ENCODE measurements around the gene PPP3CA. TPM values are rescaled to one million over a fixed set of nuclear protein-coding genes. Genes with fewer than 3 reads are reported as not detected.

The PPP3CA gene
- total RNA-seq, 1 experiment from 2014 or later: 15.5 TPM

GRCh38 chr4:101019941-101020401, 327.4 kb downstream of the PPP3CA start:
- H3K27ac ChIP-seq (ENCODE audit: low read length): peak overlapping the region; percentile 83
- peaks cover 4% of the 10 kb centered on the region for H3F3A ChIP-seq (ENCODE audit: low read length, unreplicated experiment)
- no peaks in the 10 kb centered on the region for H3K27me3 ChIP-seq (ENCODE audit: low read length)
- ChIA-PET POLR2A (ENCODE audit: unreplicated experiment) (interaction anchor here (0.6 to 0.7 kb wide), 2 partner anchors 328 to 789 kb away, joined by 4 to 6 read pairs; no protein-coding TSS in a partner anchor), CTCF (interaction anchor here (0.6 kb wide), 2 partner anchors 171 to 1396 kb away, joined by 6 to 7 read pairs; no protein-coding TSS in a partner anchor)
- intact Hi-C loops (cut with micrococcal nuclease): loop anchor here (2.0 to 5.0 kb wide), 5 partner anchors 97 to 957 kb away; no protein-coding TSS in a partner anchor
- H3K9me2 ChIP-seq (replicated peaks; ENCODE audit: low read length): no peaks in the 10 kb centered on the region
- H3K9me3 ChIP-seq (ENCODE audit: low read length): no peaks in the 10 kb centered on the region
- ATAC-seq (peak; percentile 72), DNase-seq (peak; percentile 70)
- H2AFZ ChIP-seq (ENCODE audit: low read length): no peak overlapping the region
- peak overlapping the region; percentile 49 for H3K9ac ChIP-seq (ENCODE audit: low read length)
- no peak overlapping the region for H3K4me3 ChIP-seq (ENCODE audit: low read length)
- no peaks in the 10 kb centered on the region for H3K79me2 ChIP-seq (ENCODE audit: low read length)
- H3K36me3 ChIP-seq (ENCODE audit: low read depth, low read length): no peaks in the 10 kb centered on the region
- peaks cover 29% of the 10 kb centered on the region for H3K4me1 ChIP-seq (ENCODE audit: insufficient read depth, low read length)
- TF ChIP-seq, protein P1, sequence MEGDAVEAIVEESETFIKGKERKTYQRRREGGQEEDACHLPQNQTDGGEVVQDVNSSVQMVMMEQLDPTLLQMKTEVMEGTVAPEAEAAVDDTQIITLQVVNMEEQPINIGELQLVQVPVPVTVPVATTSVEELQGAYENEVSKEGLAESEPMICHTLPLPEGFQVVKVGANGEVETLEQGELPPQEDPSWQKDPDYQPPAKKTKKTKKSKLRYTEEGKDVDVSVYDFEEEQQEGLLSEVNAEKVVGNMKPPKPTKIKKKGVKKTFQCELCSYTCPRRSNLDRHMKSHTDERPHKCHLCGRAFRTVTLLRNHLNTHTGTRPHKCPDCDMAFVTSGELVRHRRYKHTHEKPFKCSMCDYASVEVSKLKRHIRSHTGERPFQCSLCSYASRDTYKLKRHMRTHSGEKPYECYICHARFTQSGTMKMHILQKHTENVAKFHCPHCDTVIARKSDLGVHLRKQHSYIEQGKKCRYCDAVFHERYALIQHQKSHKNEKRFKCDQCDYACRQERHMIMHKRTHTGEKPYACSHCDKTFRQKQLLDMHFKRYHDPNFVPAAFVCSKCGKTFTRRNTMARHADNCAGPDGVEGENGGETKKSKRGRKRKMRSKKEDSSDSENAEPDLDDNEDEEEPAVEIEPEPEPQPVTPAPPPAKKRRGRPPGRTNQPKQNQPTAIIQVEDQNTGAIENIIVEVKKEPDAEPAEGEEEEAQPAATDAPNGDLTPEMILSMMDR (conservative IDR thresholded peaks at IDR 0.05; ENCODE audit: low read depth, low read length): no peak
- no peak for TF ChIP-seq EZH2phosphoT487 (IDR thresholded peaks at IDR 0.05; ENCODE audit: borderline replicate concordance, low read length)
- TF ChIP-seq EZH2 (IDR thresholded peaks at IDR 0.05; ENCODE audit: low read length, unreplicated experiment): no peak
- peak overlapping the region; percentile 44 for H3K4me2 ChIP-seq (ENCODE audit: low read length)
- H4K20me1 ChIP-seq (ENCODE audit: low read length): no peaks in the 10 kb centered on the region
- BruUV-seq (replicated peaks): no TSS peak

- Histone ChIP-seq H3K9me3 (ENCODE audit: low read length) (no peaks in the 10 kb centered on the region), H3F3A (ENCODE audit: low read length, unreplicated experiment) (peaks cover 4% of the 10 kb centered on the region), H3K4me2 (ENCODE audit: low read length) (peak overlapping the region; percentile 34; the same call in 1 of the 2 replicates), H3K36me3 (ENCODE audit: low read depth, low read length) (no peaks in the 10 kb centered on the region), H3K9me2 (replicated peaks; ENCODE audit: low read length) (no peaks in the 10 kb centered on the region), H2AFZ (ENCODE audit: low read length) (no peak overlapping the region), H3K4me1 (ENCODE audit: insufficient read depth, low read length) (peaks cover 29% of the 10 kb centered on the region), H3K27ac (ENCODE audit: low read length) (peak overlapping the region; percentile 83), H3K79me2 (ENCODE audit: low read length) (no peaks in the 10 kb centered on the region), H3K4me3 (ENCODE audit: low read length) (no peak overlapping the region), H3K27me3 (ENCODE audit: low read length) (no peaks in the 10 kb centered on the region), H4K20me1 (ENCODE audit: low read length) (no peaks in the 10 kb centered on the region), H3K9ac (ENCODE audit: low read length) (peak overlapping the region; percentile 49; the same call in 1 of the 2 replicates)
- ChIA-PET CTCF (interaction anchor here (0.6 kb wide), 2 partner anchors 171 to 1396 kb away, joined by 6 to 7 read pairs; no protein-coding TSS in a partner anchor), POLR2A (ENCODE audit: unreplicated experiment) (no interaction called here)
- DNase-seq: no peak
- no peak for TF ChIP-seq EZH2 (IDR thresholded peaks at IDR 0.05; ENCODE audit: low read length, unreplicated experiment)
- TF ChIP-seq, protein P1 (conservative IDR thresholded peaks at IDR 0.05; ENCODE audit: low read depth, low read length): no peak
- TF ChIP-seq EZH2phosphoT487 (IDR thresholded peaks at IDR 0.05; ENCODE audit: borderline replicate concordance, low read length): no peak
- no TSS peak for BruUV-seq (replicated peaks)
- no peak for ATAC-seq
- intact Hi-C loops (cut with micrococcal nuclease): no loop called here
Measured at GRCh38 chr4:101019313-101019712, 328.0 kb downstream of the PPP3CA start.

GRCh38 chr4:101018836-101019235, 328.5 kb downstream of the PPP3CA start:
- intact Hi-C loops (cut with micrococcal nuclease): no loop called here
- ChIA-PET CTCF (no interaction called here), POLR2A (ENCODE audit: unreplicated experiment) (no interaction called here)
- Histone ChIP-seq H3K4me1 (ENCODE audit: insufficient read depth, low read length) (peaks cover 29% of the 10 kb centered on the region), H3K36me3 (ENCODE audit: low read depth, low read length) (no peaks in the 10 kb centered on the region), H2AFZ (ENCODE audit: low read length) (no peak overlapping the region), H4K20me1 (ENCODE audit: low read length) (no peaks in the 10 kb centered on the region), H3F3A (ENCODE audit: low read length, unreplicated experiment) (peaks cover 4% of the 10 kb centered on the region), H3K27me3 (ENCODE audit: low read length) (no peaks in the 10 kb centered on the region), H3K9ac (ENCODE audit: low read length) (no peak overlapping the region), H3K9me3 (ENCODE audit: low read length) (no peaks in the 10 kb centered on the region), H3K27ac (ENCODE audit: low read length) (no peak overlapping the region), H3K9me2 (replicated peaks; ENCODE audit: low read length) (no peaks in the 10 kb centered on the region), H3K4me3 (ENCODE audit: low read length) (no peak overlapping the region), H3K4me2 (ENCODE audit: low read length) (no peak overlapping the region), H3K79me2 (ENCODE audit: low read length) (no peaks in the 10 kb centered on the region)
- ATAC-seq: no peak
- TF ChIP-seq, protein P1 (conservative IDR thresholded peaks at IDR 0.05; ENCODE audit: low read depth, low read length): no peak
- TF ChIP-seq EZH2 (IDR thresholded peaks at IDR 0.05; ENCODE audit: low read length, unreplicated experiment): no peak
- no peak for TF ChIP-seq EZH2phosphoT487 (IDR thresholded peaks at IDR 0.05; ENCODE audit: borderline replicate concordance, low read length)
- BruUV-seq (replicated peaks): no TSS peak
- no peak for DNase-seq
